Spleen (tissue), 3 donors: Measurements from ENCODE around the gene L2HGDH.

ENCODE experiments used
- POLR2A ChIP-seq, 3 donors: fragments of 450-650 bp; IDR thresholded peaks; one replicate each; pipeline ENCODE4 v1.5.1; 2017; ENCODE audit warnings: antibody characterized with exemption in 3 of 3, mild to moderate bottlenecking in 1 of 3
- POLR2AphosphoS5 ChIP-seq, 3 donors: sonication (generic); formaldehyde crosslinking; IDR thresholded peaks; one replicate each; pipeline ENCODE4 v1.5.1; 2017; ENCODE audit warnings: antibody characterized with exemption in 3 of 3

DNA sequence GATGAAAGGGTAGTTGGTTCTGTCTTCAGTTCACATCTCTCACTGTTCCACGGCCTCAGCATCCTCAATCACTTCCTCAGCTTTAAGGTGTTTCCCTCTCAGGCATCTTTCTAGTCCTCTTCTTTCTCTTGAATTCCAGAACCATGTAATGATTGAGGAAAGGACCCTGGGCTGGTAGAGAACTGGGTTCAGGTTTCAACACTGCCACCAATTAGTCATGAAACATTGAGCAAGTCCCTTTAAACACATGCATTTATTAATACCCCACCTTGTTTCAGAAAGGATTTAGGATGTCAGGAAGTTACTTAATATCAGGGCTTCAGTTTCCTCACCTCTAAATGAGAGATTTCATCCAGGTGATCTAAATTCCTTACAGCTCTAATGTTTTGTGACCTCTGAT is 7.3 kb upstream of the L2HGDH start:
- TF ChIP-seq POLR2AphosphoS5 (IDR thresholded peaks at IDR 0.05) (no peak), POLR2A (IDR thresholded peaks at IDR 0.05) (no peak)
